ENCODE data around the gene GPR153. TPM values are rescaled to one million over a fixed set of nuclear protein-coding genes. Genes with fewer than 3 reads are reported as not detected.
A peak's percentile ranks its signal among the peaks of the same experiment; 100 is the strongest.

GPR153 gene
- total and polyA plus RNA-seq, 2 of the 13 experiments (the other 11 are each of a cell fraction or from before 2014, with no cell fraction given), result 0.22 to 0.31 TPM

- TF ChIP-seq ZNF460 (CRISPR knock-in tag; IDR thresholded peaks at IDR 0.05; ENCODE audit: borderline replicate concordance) (no peak), CREM (IDR thresholded peaks at IDR 0.05) (no peak), CREM (CRISPR knock-in tag; IDR thresholded peaks at IDR 0.05) (no peak), ATF1 (CRISPR knock-in tag; IDR thresholded peaks at IDR 0.05) (no peak), ZNF276 (CRISPR knock-in tag; IDR thresholded peaks at IDR 0.05; ENCODE audit: low read depth) (peak; percentile 88), PHF8 (CRISPR knock-in tag; IDR thresholded peaks at IDR 0.05) (peak; percentile 50), TFE3 (CRISPR knock-in tag; IDR thresholded peaks at IDR 0.05) (peak; percentile 93), ZNF598 (CRISPR knock-in tag; IDR thresholded peaks at IDR 0.05; ENCODE audit: borderline replicate concordance) (peak; percentile 93), CHD2 (IDR thresholded peaks at IDR 0.05; ENCODE audit: low read depth, low read length) (no peak), ZFX (CRISPR knock-in tag; IDR thresholded peaks at IDR 0.05; ENCODE audit: low read depth) (peak; percentile 79), SSRP1 (CRISPR knock-in tag; IDR thresholded peaks at IDR 0.05) (no peak), PAX8 (CRISPR knock-in tag; IDR thresholded peaks at IDR 0.05; ENCODE audit: borderline replicate concordance) (peak; percentile 98; the same call in 1 of the 2 replicates), ADNP (CRISPR knock-in tag; IDR thresholded peaks at IDR 0.05) (0 out of 2 replicates have a peak, but pooled peaks have one; percentile 37), ZBTB21 (CRISPR knock-in tag; IDR thresholded peaks at IDR 0.05) (peak; percentile 69; the same call in 1 of the 2 replicates), CREB1 (IDR thresholded peaks at IDR 0.05) (no peak), CREB1 (CRISPR knock-in tag; IDR thresholded peaks at IDR 0.05) (no peak), GATA4 (IDR thresholded peaks at IDR 0.05; ENCODE audit: borderline replicate concordance, low read depth) (no peak), TCF12 (IDR thresholded peaks at IDR 0.05) (no peak), TCF12 (CRISPR knock-in tag; IDR thresholded peaks at IDR 0.05) (peak; percentile 85), SPEN (CRISPR knock-in tag; IDR thresholded peaks at IDR 0.05; ENCODE audit: low read depth) (peak; percentile 95), ZNF260 (CRISPR knock-in tag; IDR thresholded peaks at IDR 0.05; ENCODE audit: borderline replicate concordance, low read depth) (no peak), ZNF577 (CRISPR knock-in tag; IDR thresholded peaks at IDR 0.05; ENCODE audit: borderline replicate concordance, low read depth) (0 out of 2 replicates have a peak, but pooled peaks have one; percentile 94)
These were observed 15.6 kb downstream of the GPR153 start (continued) for GRCh38 chr1:6245086-6245868.

All from HepG2 (cell line).